Mucosa of rectum (tissue), 2 donors: ENCODE results near the gene ALDH9A1.
"Not testable (repeated sequence)": the region's sequence is repeated elsewhere in the genome, so short reads cannot be mapped to it uniquely, and the experiment has no call there.

Experiments used
- H3K27ac ChIP-seq, 2 donors: one replicate each; pipeline ENCODE4 v1.7.0; 2013; ENCODE audit warnings: inconsistent platforms in 2 of 2, low read depth in 2 of 2, low read length in 2 of 2
- H3K27me3 ChIP-seq, 2 donors: one replicate each; pipeline ENCODE4 v1.7.0; 2013; ENCODE audit warnings: low read length in 2 of 2; ENCODE audit not compliant: control insufficient read depth in 2 of 2, insufficient read depth in 2 of 2
- H3K36me3 ChIP-seq, 2 donors: one replicate each; pipeline ENCODE4 v1.7.0; 2013; ENCODE audit warnings: low read length in 2 of 2; ENCODE audit not compliant: control insufficient read depth in 2 of 2, insufficient read depth in 2 of 2
- H3K4me1 ChIP-seq, 2 donors: one replicate each; pipeline ENCODE4 v1.7.0; 2013; ENCODE audit warnings: low read length in 2 of 2, mild to moderate bottlenecking in 1 of 2; ENCODE audit not compliant: control insufficient read depth in 2 of 2, insufficient read depth in 2 of 2
- H3K4me3 ChIP-seq, 2 donors: one replicate each; pipeline ENCODE4 v1.7.0; 2013; ENCODE audit warnings: low read length in 2 of 2
- H3K9ac ChIP-seq, 2 donors: one replicate each; pipeline ENCODE4 v1.7.0; 2013; ENCODE audit warnings: low read length in 2 of 2, low read depth in 1 of 2, mild to moderate bottlenecking in 1 of 2
- H3K9me3 ChIP-seq, 2 donors: one replicate each; pipeline ENCODE4 v1.7.0; 2013; ENCODE audit warnings: low read length in 2 of 2; ENCODE audit not compliant: control insufficient read depth in 2 of 2
- donor health status: healthy.
- donor health status: Normal muscosa, but diverticular disease.

ALDH9A1 gene

DNA sequence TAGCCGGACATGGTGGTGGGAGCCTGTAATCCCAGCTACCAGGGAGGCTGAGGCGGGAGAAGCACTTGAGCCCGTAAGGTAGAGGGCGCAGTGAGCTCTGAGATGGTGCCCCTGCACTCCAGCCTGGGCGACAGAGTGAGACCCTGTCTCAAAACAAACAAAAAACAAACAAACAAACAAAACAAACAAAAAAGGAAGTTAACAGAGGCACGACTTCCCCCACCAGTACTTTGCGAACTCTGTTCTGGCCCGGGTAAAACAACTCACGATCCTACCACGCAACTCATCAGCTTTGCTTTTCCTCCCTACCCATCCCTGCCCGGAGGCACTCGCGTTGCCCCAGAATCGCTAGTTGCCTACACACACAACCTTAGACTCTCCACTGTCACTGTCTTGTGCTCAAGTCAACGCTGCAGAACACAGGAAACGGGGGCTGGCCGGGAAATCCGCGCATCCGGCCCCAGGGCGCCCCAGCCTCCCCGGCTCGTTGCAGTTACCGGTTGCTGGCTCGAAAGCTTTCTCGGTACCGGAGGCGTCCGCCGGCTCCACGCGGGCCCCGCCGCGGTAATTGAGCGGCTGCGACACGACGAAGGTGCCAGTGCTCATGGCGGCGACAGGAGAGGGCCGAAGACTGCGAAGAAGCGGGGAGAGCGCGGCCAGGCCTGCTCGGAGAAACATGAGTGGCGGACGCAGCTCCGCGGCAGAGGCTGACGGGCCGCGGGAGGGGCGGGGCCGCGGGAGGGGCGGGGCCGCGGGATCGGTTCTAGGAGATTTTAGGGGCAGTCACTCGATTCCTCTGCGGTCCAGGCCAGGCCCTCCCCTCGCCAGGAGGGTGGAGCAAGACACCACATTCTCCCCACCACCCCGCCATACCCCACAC lies at the start of gene ALDH9A1:
Gene ALDH9A1 (minus strand): TSS at position 682 of the 880 bp plus-strand sequence. CDS start 4 bp downstream, at position 678.
- Histone ChIP-seq H3K27me3 (peaks cover 0 to 4% of the 10 kb centered on the region in 2 donors), H3K36me3 (peaks cover 0 to 2% of the 10 kb centered on the region in 2 donors), H3K4me1 (peaks cover 10 to 11% of the 10 kb centered on the region in 2 donors), H3K4me3 (peak within 1 kb of the TSS; percentile 89 to 99), H3K27ac (peak within 1 kb of the TSS; percentile 91 to 93), H3K9me3 (no peaks in the 10 kb centered on the region), H3K9ac (peak within 1 kb of the TSS; percentile 84 to 93)

DNA sequence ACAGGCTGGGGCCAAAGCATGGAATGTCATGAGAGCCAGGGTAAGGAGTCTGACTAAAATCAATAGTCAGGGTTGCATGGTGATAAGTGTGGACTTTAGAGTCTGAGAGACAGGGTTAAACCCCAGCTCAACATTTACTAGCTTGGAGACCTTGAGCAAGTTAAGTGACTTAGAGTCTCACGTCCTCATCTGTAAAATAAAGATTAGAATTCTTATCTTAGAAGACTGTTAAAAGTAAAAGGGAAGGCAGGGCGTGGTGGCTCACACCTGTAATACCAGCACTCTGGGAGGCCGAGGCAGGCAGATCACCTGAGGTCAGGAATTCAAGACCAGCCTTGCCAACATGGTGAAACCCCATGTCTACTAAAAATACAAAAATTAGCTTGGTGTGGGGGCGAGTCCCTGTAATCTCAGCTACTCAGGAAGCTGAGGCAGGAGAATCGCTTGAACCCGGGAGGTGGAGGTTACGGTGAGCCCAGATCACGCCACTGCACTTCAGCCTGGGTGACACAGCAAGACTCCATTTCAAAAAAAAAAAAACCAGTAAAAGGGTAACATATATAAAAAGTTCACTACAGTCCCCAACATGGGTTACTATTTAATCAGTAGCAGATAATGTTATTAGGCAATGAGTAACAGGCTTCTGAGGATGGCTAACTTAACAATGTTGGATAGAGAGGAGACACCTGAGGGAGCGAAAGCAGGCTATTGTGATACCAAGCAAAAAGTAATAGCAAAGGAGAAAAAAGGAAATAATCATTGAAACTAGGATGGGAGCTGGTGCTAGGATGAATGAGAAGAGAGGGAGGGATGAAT lies 49.5 kb upstream of the ALDH9A1 start:
- Histone ChIP-seq H3K9me3 (no peaks in the 10 kb centered on the region), H3K27ac (peak overlapping the region; percentile 35 to 50), H3K27me3 (no peaks in the 10 kb centered on the region), H3K9ac (no peak overlapping the region), H3K4me3 (no peak overlapping the region), H3K36me3 (peaks cover 5 to 18% of the 10 kb centered on the region in 2 donors), H3K4me1 (no peaks in the 10 kb centered on the region)

DNA sequence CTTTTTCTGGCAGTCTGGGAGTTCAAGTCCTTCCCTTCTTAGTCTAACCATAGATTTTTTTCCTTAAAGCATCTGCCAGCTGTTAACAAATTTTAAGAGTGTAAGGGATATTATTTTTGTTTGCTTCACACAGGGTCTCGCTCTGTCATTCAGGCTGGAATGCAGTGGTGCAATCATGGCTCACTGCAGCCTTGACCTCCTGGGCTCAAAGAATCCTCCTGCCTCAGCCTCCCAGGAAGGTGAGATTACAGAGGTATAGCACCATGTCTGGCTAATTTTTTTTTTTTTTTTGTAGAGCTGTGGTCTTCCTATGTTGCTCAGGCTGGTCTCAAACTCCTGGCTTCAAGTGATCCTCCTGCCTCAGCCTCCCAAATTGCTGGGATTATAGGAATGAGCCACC lies 46.6 kb upstream of the ALDH9A1 start:
- not testable (repeated sequence) for H3K9ac ChIP-seq, H3K4me1 ChIP-seq, H3K9me3 ChIP-seq, H3K27me3 ChIP-seq, H3K4me3 ChIP-seq, H3K27ac ChIP-seq
- H3K36me3 ChIP-seq: peaks cover 25 to 36% of the 10 kb centered on the region in 2 donors

DNA sequence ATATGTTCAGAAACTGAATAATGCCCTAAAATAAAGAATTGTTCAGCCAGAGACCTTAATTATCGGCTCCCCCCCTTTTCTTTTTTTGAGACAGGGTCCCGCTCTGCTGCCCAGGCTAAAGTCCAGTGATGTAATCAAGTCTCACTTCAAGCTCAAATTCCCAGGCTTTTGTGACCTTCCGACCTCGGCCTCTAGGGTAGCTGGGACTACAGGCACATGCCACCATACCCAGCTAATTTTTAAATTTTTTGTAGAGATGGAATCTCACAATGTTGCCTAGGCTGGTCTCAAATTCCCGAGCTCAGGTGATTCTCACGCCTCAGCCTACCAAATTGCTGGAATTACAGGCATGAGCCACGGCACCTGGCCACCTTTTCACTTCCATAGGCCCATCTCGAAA lies 43.8 kb upstream of the ALDH9A1 start:
- Histone ChIP-seq H3K9me3 (no peaks in the 10 kb centered on the region), H3K9ac (no peak overlapping the region), H3K27ac (no peak overlapping the region), H3K4me1 (no peaks in the 10 kb centered on the region), H3K4me3 (no peak overlapping the region), H3K36me3 (peaks cover 32 to 40% of the 10 kb centered on the region in 2 donors), H3K27me3 (no peaks in the 10 kb centered on the region)

DNA sequence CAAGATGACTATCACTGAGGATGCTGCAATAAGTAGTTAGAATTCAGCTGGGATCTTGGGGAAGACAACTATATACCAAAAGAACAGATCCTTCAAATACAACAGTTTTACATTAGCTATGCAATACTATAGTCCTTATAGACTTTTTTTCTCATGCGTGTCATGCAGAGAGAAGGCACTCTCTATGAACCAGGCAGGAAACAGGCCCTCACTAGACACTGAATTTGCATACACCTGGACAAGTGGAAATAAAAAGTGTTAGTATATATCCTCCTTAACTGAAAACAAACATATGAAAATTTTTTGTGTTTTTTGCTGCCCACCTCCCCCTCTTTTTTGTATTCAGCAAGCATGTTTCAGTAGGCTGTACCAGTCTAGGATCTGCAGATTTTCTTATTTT lies 40.4 kb upstream of the ALDH9A1 start:
- no peaks in the 10 kb centered on the region for H3K4me1 ChIP-seq
- H3K9me3 ChIP-seq: no peaks in the 10 kb centered on the region
- H3K36me3 ChIP-seq: peaks cover 34 to 39% of the 10 kb centered on the region in 2 donors
- H3K27me3 ChIP-seq: no peaks in the 10 kb centered on the region
- H3K4me3 ChIP-seq: no peak overlapping the region
- H3K27ac ChIP-seq: no peak overlapping the region
- no peak overlapping the region for H3K9ac ChIP-seq

- Histone ChIP-seq H3K4me1 (no peaks in the 10 kb centered on the region), H3K36me3 (peaks cover 26 to 34% of the 10 kb centered on the region in 2 donors)
Observed at GRCh38 chr1:165737196-165737595, 38.8 kb upstream of the ALDH9A1 start.

GRCh38 chr1:165734906-165735305 lies 36.5 kb upstream of the ALDH9A1 start:
- H3K4me1 ChIP-seq: no peaks in the 10 kb centered on the region
- no peak overlapping the region for H3K4me3 ChIP-seq
- peaks cover 9 to 25% of the 10 kb centered on the region in 2 donors for H3K36me3 ChIP-seq
- H3K27ac ChIP-seq: no peak overlapping the region
- H3K27me3 ChIP-seq: no peaks in the 10 kb centered on the region
- no peaks in the 10 kb centered on the region for H3K9me3 ChIP-seq
- no peak overlapping the region for H3K9ac ChIP-seq

More at GRCh38 chr1:165737196-165737595, 38.8 kb upstream of the ALDH9A1 start:
- Histone ChIP-seq H3K27me3 (no peaks in the 10 kb centered on the region), H3K4me3 (no peak overlapping the region), H3K9ac (no peak overlapping the region), H3K27ac (no peak overlapping the region), H3K9me3 (no peaks in the 10 kb centered on the region)

DNA sequence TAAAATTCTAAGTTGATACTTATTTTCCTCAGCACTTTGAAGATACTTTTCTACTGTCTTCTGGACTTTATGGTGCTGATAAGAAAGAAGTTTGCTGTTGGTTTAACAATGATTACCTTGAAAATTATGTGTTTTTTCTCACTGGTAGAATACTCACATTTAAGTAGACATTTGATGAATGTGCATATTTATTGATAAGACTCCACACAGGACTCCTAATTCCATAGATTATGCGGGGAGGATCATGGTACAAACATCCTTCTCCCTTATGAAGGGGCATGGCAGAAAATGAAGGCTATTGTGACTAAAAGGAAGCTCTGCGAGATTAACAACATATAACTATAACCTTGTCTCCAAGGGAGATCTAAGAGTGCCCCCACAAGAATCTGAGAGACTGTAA lies 28.5 kb upstream of the ALDH9A1 start:
- H3K9me3 ChIP-seq: no peaks in the 10 kb centered on the region
- no peaks in the 10 kb centered on the region for H3K4me1 ChIP-seq
- no peaks in the 10 kb centered on the region for H3K27me3 ChIP-seq
- no peak overlapping the region for H3K27ac ChIP-seq
- no peak overlapping the region for H3K9ac ChIP-seq
- peaks cover 18 to 30% of the 10 kb centered on the region in 2 donors for H3K36me3 ChIP-seq
- H3K4me3 ChIP-seq: no peak overlapping the region

DNA sequence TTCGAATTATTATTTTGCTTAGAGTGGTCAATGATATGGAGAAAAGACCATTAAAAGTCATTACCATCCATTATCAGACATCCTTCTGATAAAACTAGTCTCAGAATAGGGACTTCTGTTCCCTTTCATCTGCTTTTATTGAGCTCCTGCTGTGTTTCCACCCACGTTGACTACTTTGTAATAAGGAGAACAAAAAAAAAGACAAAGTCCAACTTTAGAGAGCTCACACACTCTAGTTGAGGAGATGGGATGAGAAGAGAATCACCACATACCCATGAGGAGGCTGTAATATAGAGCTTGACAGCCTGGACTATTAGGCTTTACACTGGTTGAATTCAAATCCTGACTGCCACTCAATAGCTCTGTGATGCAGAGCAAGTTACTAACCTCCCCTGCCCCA lies 27.8 kb upstream of the ALDH9A1 start:
- H3K9me3 ChIP-seq: no peaks in the 10 kb centered on the region
- no peaks in the 10 kb centered on the region for H3K4me1 ChIP-seq
- peaks cover 18 to 24% of the 10 kb centered on the region in 2 donors for H3K36me3 ChIP-seq
- no peak overlapping the region for H3K4me3 ChIP-seq
- H3K27me3 ChIP-seq: no peaks in the 10 kb centered on the region
- H3K27ac ChIP-seq: no peak overlapping the region
- H3K9ac ChIP-seq: no peak overlapping the region

DNA sequence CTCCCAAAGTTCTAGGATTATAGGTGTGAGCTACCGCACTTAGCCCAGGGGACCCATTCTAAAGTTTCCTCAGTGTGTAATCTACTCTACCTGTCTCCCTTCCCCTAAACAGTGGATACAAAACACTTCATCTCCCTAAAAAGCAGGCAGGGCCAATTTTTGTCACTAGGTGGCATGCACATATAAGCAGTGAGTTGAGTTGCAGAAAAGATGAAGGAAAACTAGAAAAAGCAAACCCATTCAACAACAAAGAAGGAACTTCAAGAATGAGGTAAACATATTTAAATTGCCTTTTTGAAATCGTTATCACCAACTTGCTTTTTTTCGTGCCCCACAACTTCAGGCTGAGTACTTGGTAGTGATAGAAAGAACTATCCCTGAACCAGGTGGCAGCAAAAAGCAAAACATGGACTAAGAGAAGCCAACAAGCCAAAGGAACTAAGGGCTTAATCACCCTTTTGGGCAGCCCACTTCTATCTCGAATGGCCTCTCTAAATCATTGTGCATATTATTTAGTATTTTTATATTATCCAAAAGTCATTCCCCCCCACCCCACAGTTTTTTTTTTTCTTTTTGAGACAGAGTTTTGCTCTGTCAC lies 19.7 kb upstream of the ALDH9A1 start:
- H3K27me3 ChIP-seq: no peaks in the 10 kb centered on the region
- no peaks in the 10 kb centered on the region for H3K4me1 ChIP-seq
- no peak overlapping the region for H3K4me3 ChIP-seq
- H3K9ac ChIP-seq: no peak overlapping the region
- no peaks in the 10 kb centered on the region for H3K9me3 ChIP-seq
- no peaks in the 10 kb centered on the region for H3K36me3 ChIP-seq
- no peak overlapping the region for H3K27ac ChIP-seq
